ENCODE measurements around the gene IFI44L. TPM values are rescaled to one million over a fixed set of nuclear protein-coding genes. Genes with fewer than 3 reads are reported as not detected.

Gene IFI44L
- polyA plus RNA-seq, 1 donor from 2014 or later = 0.10 TPM

GRCh38 chr1:78652019-78652560, 31.8 kb downstream of the IFI44L start:
- no peaks in the 10 kb centered on the region for H3K9me2 ChIP-seq (ENCODE audit: insufficient read depth, low read length)
- no peaks in the 10 kb centered on the region for H3K36me3 ChIP-seq (ENCODE audit: insufficient read depth, low read length)
- no peaks in the 10 kb centered on the region for H3K27me3 ChIP-seq (ENCODE audit: insufficient read depth, low read depth, low read length)
- H3K79me2 ChIP-seq (replicated peaks; ENCODE audit: insufficient read depth, low read length) = no peaks in the 10 kb centered on the region
- no peaks in the 10 kb centered on the region for H4K20me1 ChIP-seq (ENCODE audit: insufficient read depth)
- no peaks in the 10 kb centered on the region for H3K9me3 ChIP-seq (ENCODE audit: low read length)
- H3K4me2 ChIP-seq (ENCODE audit: low read length) = no peak overlapping the region
- no peak overlapping the region for H2AFZ ChIP-seq (ENCODE audit: low read depth, low read length)
- no peak overlapping the region for H3K27ac ChIP-seq (ENCODE audit: low read length)
- no peaks in the 10 kb centered on the region for H3F3A ChIP-seq (ENCODE audit: insufficient read depth, low read length, poor library complexity, severe bottlenecking)
- H3K4me3 ChIP-seq (ENCODE audit: low read length) = no peak overlapping the region
- no peak overlapping the region for H3K9ac ChIP-seq (ENCODE audit: low read length)
- TF ChIP-seq TAF1 (IDR thresholded peaks at IDR 0.05; ENCODE audit: low read depth) = no peak
- TF ChIP-seq POLR2AphosphoS5 (IDR thresholded peaks at IDR 0.05) = no peak
- TF ChIP-seq EZH2 (IDR thresholded peaks at IDR 0.05; ENCODE audit: borderline replicate concordance, insufficient read depth, low read length, poor library complexity, severe bottlenecking) = no peak
- TF ChIP-seq, protein P1, sequence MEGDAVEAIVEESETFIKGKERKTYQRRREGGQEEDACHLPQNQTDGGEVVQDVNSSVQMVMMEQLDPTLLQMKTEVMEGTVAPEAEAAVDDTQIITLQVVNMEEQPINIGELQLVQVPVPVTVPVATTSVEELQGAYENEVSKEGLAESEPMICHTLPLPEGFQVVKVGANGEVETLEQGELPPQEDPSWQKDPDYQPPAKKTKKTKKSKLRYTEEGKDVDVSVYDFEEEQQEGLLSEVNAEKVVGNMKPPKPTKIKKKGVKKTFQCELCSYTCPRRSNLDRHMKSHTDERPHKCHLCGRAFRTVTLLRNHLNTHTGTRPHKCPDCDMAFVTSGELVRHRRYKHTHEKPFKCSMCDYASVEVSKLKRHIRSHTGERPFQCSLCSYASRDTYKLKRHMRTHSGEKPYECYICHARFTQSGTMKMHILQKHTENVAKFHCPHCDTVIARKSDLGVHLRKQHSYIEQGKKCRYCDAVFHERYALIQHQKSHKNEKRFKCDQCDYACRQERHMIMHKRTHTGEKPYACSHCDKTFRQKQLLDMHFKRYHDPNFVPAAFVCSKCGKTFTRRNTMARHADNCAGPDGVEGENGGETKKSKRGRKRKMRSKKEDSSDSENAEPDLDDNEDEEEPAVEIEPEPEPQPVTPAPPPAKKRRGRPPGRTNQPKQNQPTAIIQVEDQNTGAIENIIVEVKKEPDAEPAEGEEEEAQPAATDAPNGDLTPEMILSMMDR (IDR thresholded peaks at IDR 0.05; ENCODE audit: poor library complexity, severe bottlenecking) = no peak
- TF ChIP-seq MXI1 (conservative IDR thresholded peaks at IDR 0.05; ENCODE audit: poor library complexity, severe bottlenecking) = no peak
- no peak for TF ChIP-seq SMC3 (conservative IDR thresholded peaks at IDR 0.05; ENCODE audit: poor library complexity)
- TF ChIP-seq, protein P2, sequence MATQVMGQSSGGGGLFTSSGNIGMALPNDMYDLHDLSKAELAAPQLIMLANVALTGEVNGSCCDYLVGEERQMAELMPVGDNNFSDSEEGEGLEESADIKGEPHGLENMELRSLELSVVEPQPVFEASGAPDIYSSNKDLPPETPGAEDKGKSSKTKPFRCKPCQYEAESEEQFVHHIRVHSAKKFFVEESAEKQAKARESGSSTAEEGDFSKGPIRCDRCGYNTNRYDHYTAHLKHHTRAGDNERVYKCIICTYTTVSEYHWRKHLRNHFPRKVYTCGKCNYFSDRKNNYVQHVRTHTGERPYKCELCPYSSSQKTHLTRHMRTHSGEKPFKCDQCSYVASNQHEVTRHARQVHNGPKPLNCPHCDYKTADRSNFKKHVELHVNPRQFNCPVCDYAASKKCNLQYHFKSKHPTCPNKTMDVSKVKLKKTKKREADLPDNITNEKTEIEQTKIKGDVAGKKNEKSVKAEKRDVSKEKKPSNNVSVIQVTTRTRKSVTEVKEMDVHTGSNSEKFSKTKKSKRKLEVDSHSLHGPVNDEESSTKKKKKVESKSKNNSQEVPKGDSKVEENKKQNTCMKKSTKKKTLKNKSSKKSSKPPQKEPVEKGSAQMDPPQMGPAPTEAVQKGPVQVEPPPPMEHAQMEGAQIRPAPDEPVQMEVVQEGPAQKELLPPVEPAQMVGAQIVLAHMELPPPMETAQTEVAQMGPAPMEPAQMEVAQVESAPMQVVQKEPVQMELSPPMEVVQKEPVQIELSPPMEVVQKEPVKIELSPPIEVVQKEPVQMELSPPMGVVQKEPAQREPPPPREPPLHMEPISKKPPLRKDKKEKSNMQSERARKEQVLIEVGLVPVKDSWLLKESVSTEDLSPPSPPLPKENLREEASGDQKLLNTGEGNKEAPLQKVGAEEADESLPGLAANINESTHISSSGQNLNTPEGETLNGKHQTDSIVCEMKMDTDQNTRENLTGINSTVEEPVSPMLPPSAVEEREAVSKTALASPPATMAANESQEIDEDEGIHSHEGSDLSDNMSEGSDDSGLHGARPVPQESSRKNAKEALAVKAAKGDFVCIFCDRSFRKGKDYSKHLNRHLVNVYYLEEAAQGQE (IDR thresholded peaks at IDR 0.05; ENCODE audit: borderline replicate concordance) = no peak
- TF ChIP-seq RAD21 (conservative IDR thresholded peaks at IDR 0.05) = no peak
- no peak for TF ChIP-seq EP300 (conservative IDR thresholded peaks at IDR 0.05; ENCODE audit: poor library complexity, severe bottlenecking)

GRCh38 chr1:78658901-78659300, 38.7 kb downstream of the IFI44L start:
- H3K9ac ChIP-seq (ENCODE audit: low read length) = no peak overlapping the region
- TF ChIP-seq EP300 (conservative IDR thresholded peaks at IDR 0.05; ENCODE audit: poor library complexity, severe bottlenecking) (no peak), POLR2AphosphoS5 (IDR thresholded peaks at IDR 0.05) (no peak), MXI1 (conservative IDR thresholded peaks at IDR 0.05; ENCODE audit: poor library complexity, severe bottlenecking) (no peak), EZH2 (IDR thresholded peaks at IDR 0.05; ENCODE audit: borderline replicate concordance, insufficient read depth, low read length, poor library complexity, severe bottlenecking) (no peak), RAD21 (conservative IDR thresholded peaks at IDR 0.05) (no peak), TAF1 (IDR thresholded peaks at IDR 0.05; ENCODE audit: low read depth) (no peak), SMC3 (conservative IDR thresholded peaks at IDR 0.05; ENCODE audit: poor library complexity) (no peak)
- TF ChIP-seq, protein P1 (IDR thresholded peaks at IDR 0.05; ENCODE audit: poor library complexity, severe bottlenecking) = no peak
- TF ChIP-seq, protein P2 (IDR thresholded peaks at IDR 0.05; ENCODE audit: borderline replicate concordance) = no peak
- H3K4me2 ChIP-seq (ENCODE audit: low read length) = no peak overlapping the region

More at GRCh38 chr1:78658901-78659300, 38.7 kb downstream of the IFI44L start:
- Histone ChIP-seq H3K9me3 (ENCODE audit: low read length) (no peaks in the 10 kb centered on the region), H3K9me2 (ENCODE audit: insufficient read depth, low read length) (no peaks in the 10 kb centered on the region), H3K36me3 (ENCODE audit: insufficient read depth, low read length) (no peaks in the 10 kb centered on the region), H3K79me2 (replicated peaks; ENCODE audit: insufficient read depth, low read length) (no peaks in the 10 kb centered on the region), H3K27ac (ENCODE audit: low read length) (no peak overlapping the region), H4K20me1 (ENCODE audit: insufficient read depth) (no peaks in the 10 kb centered on the region), H2AFZ (ENCODE audit: low read depth, low read length) (no peak overlapping the region), H3K27me3 (ENCODE audit: insufficient read depth, low read depth, low read length) (no peaks in the 10 kb centered on the region), H3K4me3 (ENCODE audit: low read length) (no peak overlapping the region), H3F3A (ENCODE audit: insufficient read depth, low read length, poor library complexity, severe bottlenecking) (no peaks in the 10 kb centered on the region)
